GM12878 (cell line): Measurements from ENCODE around the gene TMC4. TPM values are rescaled to one million over a fixed set of nuclear protein-coding genes. Genes with fewer than 3 reads are reported as not detected.

Experiments used
- ATAC-seq: fragments of 200-7000 bp; cut with Tn5 transposase; 3 replicates; pipeline ENCODE4 v1.9.1; 2020; ENCODE audit warnings: mild to moderate bottlenecking, moderate library complexity
- BruUV-seq: library from RNA; stranded (reverse); fragments of 400-500 nt; replicated peaks from 2 replicates; lab custom pipeline; 2021; lab: Mats Ljungman, UMichigan
- CTCF ChIA-PET: fragments of 300-600 bp; sonication (Branson Sonifier 250); formaldehyde crosslinking; extraction: SDS; loops from one replicate; lab custom pipeline; 2021; ENCODE audit warnings: inconsistent platforms; lab: Yijun Ruan, JAX
- POLR2A ChIA-PET: fragments of 350-600 bp; formaldehyde crosslinking; extraction: SDS; loops from one replicate; lab custom pipeline; 2021; ENCODE audit warnings: inconsistent platforms; lab: Charles Lee
- RAD21 ChIA-PET: fragments of 300-600 bp; sonication (Branson Sonifier 250); formaldehyde crosslinking; loops from one replicate; lab custom pipeline; 2023; ENCODE audit warnings: antibody characterized with exemption; ENCODE audit not compliant: unreplicated experiment; lab: Charles Lee
- SMC1A ChIA-PET: fragments of 300-600 bp; sonication (Branson Sonifier 250); formaldehyde crosslinking; loops from one replicate; lab custom pipeline; 2023; ENCODE audit not compliant: unreplicated experiment, uncharacterized antibody; lab: Charles Lee
- DNase-seq: peaks from one replicate; pipeline ENCODE4 v3.0.0-alpha.2; 2011; ENCODE audit warnings: low read depth, low spot score
- FAIRE-seq: peaks from 3 replicates; lab custom pipeline; 2011; peaks lifted over from hg19 to GRCh38; lab: Jason Lieb, UNC
- H2AFZ ChIP-seq: 2 replicates; pipeline ENCODE4 v1.6.0; 2011; ENCODE audit warnings: low read depth, low read length, control low read depth; ENCODE audit not compliant: control insufficient read depth
- H3K27ac ChIP-seq: 2 replicates; pipeline ENCODE4 v1.5.1; 2011; ENCODE audit warnings: control low read depth; ENCODE audit not compliant: control insufficient read depth, insufficient read depth
- H3K27me3 ChIP-seq, 2 experiments: replicated peaks in 1 of 2; 2 replicates each; pipeline versions ENCODE4 v1.6.0 to v1.6.1; 2011; ENCODE audit warnings: low read length in 1 of 2; ENCODE audit not compliant: control insufficient read depth in 2 of 2, insufficient read depth in 2 of 2
- H3K36me3 ChIP-seq, 2 experiments: 2 replicates each; pipeline ENCODE4 v1.5.1; 2011; ENCODE audit warnings: low read length in 1 of 2; ENCODE audit not compliant: control insufficient read depth in 2 of 2, insufficient read depth in 2 of 2
- H3K4me1 ChIP-seq: 2 replicates; pipeline ENCODE4 v1.6.1; 2011; ENCODE audit warnings: mild to moderate bottlenecking, low read length, moderate library complexity, mixed read lengths; ENCODE audit not compliant: control insufficient read depth, insufficient read depth
- H3K4me2 ChIP-seq: 2 replicates; pipeline ENCODE4 v1.6.0; 2011; ENCODE audit warnings: control low read depth; ENCODE audit not compliant: control insufficient read depth, insufficient read depth
- H3K4me3 ChIP-seq: fragments of 200-600 bp; sonication (generic); 2 replicates; pipeline ENCODE4 v1.5.1; 2016
- H3K79me2 ChIP-seq: 2 replicates; pipeline ENCODE4 v1.6.0; 2011; ENCODE audit warnings: low read length; ENCODE audit not compliant: control insufficient read depth, insufficient read depth
- H3K9ac ChIP-seq: 2 replicates; pipeline ENCODE4 v1.8.0; 2011; ENCODE audit warnings: low read length, control low read depth, mixed read lengths; ENCODE audit not compliant: control insufficient read depth, insufficient read depth
- H3K9me3 ChIP-seq: replicated peaks from 3 replicates; pipeline ENCODE4 v1.5.1; 2011; ENCODE audit warnings: mild to moderate bottlenecking, low read length; ENCODE audit not compliant: control insufficient read depth, insufficient read depth
- H4K20me1 ChIP-seq: 2 replicates; pipeline ENCODE4 v1.6.0; 2011; ENCODE audit not compliant: control insufficient read depth, insufficient read depth
- CREM ChIP-seq: IDR thresholded peaks from 2 replicates; pipeline ENCODE4 v1.6.1; 2014; ENCODE audit warnings: antibody characterized with exemption, low read depth
- FOXK2 ChIP-seq: fragments of 450-650 bp; IDR thresholded peaks from 2 replicates; pipeline ENCODE4 v1.6.1; 2017; ENCODE audit warnings: mild to moderate bottlenecking, moderate library complexity
- GABPA ChIP-seq: IDR thresholded peaks from 2 replicates; pipeline ENCODE4 v1.6.1; 2014; ENCODE audit warnings: antibody characterized with exemption, low read depth, mild to moderate bottlenecking, inconsistent platforms
- JUND ChIP-seq: IDR thresholded peaks from 2 replicates; pipeline ENCODE4 v1.6.1; 2012; ENCODE audit warnings: low read depth, mild to moderate bottlenecking, low read length, improper control_type of control experiment, moderate library complexity
- KLF5 ChIP-seq: fragments of 450-650 bp; IDR thresholded peaks from 2 replicates; pipeline ENCODE4 v1.6.1; 2014; ENCODE audit warnings: mild to moderate bottlenecking; ENCODE audit not compliant: partially characterized antibody
- MTA3 ChIP-seq: IDR thresholded peaks from 2 replicates; pipeline ENCODE4 v1.6.1; 2012; ENCODE audit warnings: low read length, inconsistent platforms, borderline replicate concordance
- NFIC ChIP-seq: IDR thresholded peaks from 2 replicates; pipeline ENCODE4 v1.6.1; 2012; ENCODE audit warnings: low read depth, mild to moderate bottlenecking, inconsistent platforms, low read length, moderate library complexity
- NR2C1 ChIP-seq: fragments of 450-650 bp; IDR thresholded peaks from 2 replicates; pipeline ENCODE4 v1.6.1; 2017; ENCODE audit warnings: antibody characterized with exemption, mild to moderate bottlenecking, moderate library complexity
- PAX8 ChIP-seq: fragments of 450-650 bp; IDR thresholded peaks from 2 replicates; pipeline ENCODE4 v1.6.1; 2017; ENCODE audit warnings: mild to moderate bottlenecking, moderate library complexity
- POLR2AphosphoS2 ChIP-seq: IDR thresholded peaks from 2 replicates; pipeline ENCODE4 v1.6.1; 2011; ENCODE audit warnings: low read depth, mild to moderate bottlenecking, low read length, improper control_type of control experiment, moderate library complexity
- SIN3A ChIP-seq: IDR thresholded peaks from 2 replicates; pipeline ENCODE4 v1.6.1; 2012; ENCODE audit warnings: low read depth, low read length, improper control_type of control experiment
- SMC3 ChIP-seq: IDR thresholded peaks from 2 replicates; pipeline ENCODE4 v1.6.1; 2011; ENCODE audit warnings: low read length, improper control_type of control experiment, borderline replicate concordance
- ZSCAN29 ChIP-seq: fragments of 450-650 bp; IDR thresholded peaks from 2 replicates; pipeline ENCODE4 v1.6.1; 2017; ENCODE audit warnings: mild to moderate bottlenecking, moderate library complexity
- WGBS: methylation state at CpG from one replicate; pipeline ENCODE4 v1.1.6; 2016; ENCODE audit warnings: low lambda C conversion rate; ENCODE audit not compliant: insufficient replicate concordance, insufficient coverage; ENCODE audit errors: missing lambda C conversion rate; 5-methylcytosine and 5-hydroxymethylcytosine counted together
- in situ Hi-C: fragments of 300-500 bp; cut with MboI; formaldehyde crosslinking; loops from 9 replicates; pipeline ENCODE4 v1.14.3; 2018; ENCODE audit warnings: mixed read lengths
- intact Hi-C: fragments of 100-400 bp; cut with micrococcal nuclease; formaldehyde crosslinking; loops from one replicate; pipeline ENCODE4 v1.14.2; 2022; ENCODE audit not compliant: unreplicated experiment
- polyA plus RNA-seq, 11 experiments: library from polyadenylated mRNA; depleted of rRNA in 4 of 11; unstranded in 6 of 11; stranded (reverse) in 5 of 11; fragments of >200 nt; fragmentation: Nextera tagmentation in 4 of 11; fragmentation: Illumina TruSeq in 1 of 11; extraction: Ambion mirVana in 4 of 11; extraction: Trizol in 1 of 11; gene quantifications; 1 replicate in 1 of 11; 2 replicates in 10 of 11; pipeline versions ENCODE4 v1.2.1 to v1.2.3, GENCODE V29; 2011 to 2016; ENCODE audit warnings: inconsistent platforms in 2 of 11, missing spikeins in 2 of 11, low read depth in 1 of 11
- total RNA-seq, 4 experiments: library from RNA; depleted of rRNA in 3 of 4; stranded (reverse); fragments of >200 nt in 3 of 4; fragmentation: Illumina TruSeq in 1 of 4; extraction: Trizol in 1 of 4; gene quantifications; 2 replicates each; pipeline versions ENCODE4 v1.2.1 to v1.2.3, GENCODE V29; 2013 to 2021
- TF ChIP-seq, protein P1 (sequence below): fragments of 450-650 bp; formaldehyde crosslinking; IDR thresholded peaks from 2 replicates; pipeline ENCODE4 v1.4.0; 2020; ENCODE audit warnings: mild to moderate bottlenecking, moderate library complexity
- TF ChIP-seq, protein P2 (sequence below): fragments of 150-350 bp; IDR thresholded peaks from 2 replicates; pipeline ENCODE4 v1.6.1; 2016; ENCODE audit warnings: low read depth, low read length
- TF ChIP-seq, protein P3 (sequence below): fragments of 450-650 bp; IDR thresholded peaks from 2 replicates; pipeline ENCODE4 v1.6.1; 2018; ENCODE audit warnings: mild to moderate bottlenecking, low read depth, moderate library complexity; ENCODE audit not compliant: partially characterized antibody

The TMC4 gene
- total and polyA plus RNA-seq, 10 of the 15 experiments (the other 5 are each of a cell fraction or from before 2014, with no cell fraction given) = 0.33 to 0.83 (median 0.74) TPM; not detected in 7

DNA sequence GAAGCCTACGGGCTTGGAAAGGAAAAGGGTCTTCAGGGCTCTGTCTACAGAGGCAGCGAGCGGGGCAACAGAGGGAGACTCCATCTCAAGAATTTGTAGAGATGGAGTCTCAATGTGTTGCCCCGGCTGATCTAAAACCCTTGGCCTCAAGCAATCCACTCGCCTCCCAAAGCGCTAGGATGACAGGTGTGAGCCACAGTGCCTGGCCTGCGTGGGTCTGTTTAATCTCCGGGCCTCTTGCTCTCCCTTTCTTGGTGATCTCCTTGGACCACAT is 35.8 kb upstream of the TMC4 start:
- RAD21 ChIA-PET = interaction anchor here (1.5 kb wide), 1 partner anchor 20 kb away, joined by 4 read pairs; no protein-coding TSS in a partner anchor
- in situ Hi-C loops = no loop called here
- 55% methylated on average over 8 of the region's 8 CpGs for WGBS

More for the DNA sequence above, 35.8 kb upstream of the TMC4 start:
- H3K79me2 ChIP-seq = peaks cover 29% of the 10 kb centered on the region
- ChIA-PET CTCF (no interaction called here), POLR2A (interaction anchor here (0.5 to 2.2 kb wide), 3 partner anchors 17 to 1305 kb away, joined by 3 to 12 read pairs (median 3); partner anchors contain the start of genes MBOAT7 and TSEN34), SMC1A (interaction anchor here (1.0 to 1.2 kb wide), 2 partner anchors 12 to 14 kb away, joined by 3 to 4 read pairs; no protein-coding TSS in a partner anchor)
- no peak overlapping the region for H2AFZ ChIP-seq
- TF ChIP-seq FOXK2 = no peak
- no peak for TF ChIP-seq GABPA
- TF ChIP-seq, protein P1, sequence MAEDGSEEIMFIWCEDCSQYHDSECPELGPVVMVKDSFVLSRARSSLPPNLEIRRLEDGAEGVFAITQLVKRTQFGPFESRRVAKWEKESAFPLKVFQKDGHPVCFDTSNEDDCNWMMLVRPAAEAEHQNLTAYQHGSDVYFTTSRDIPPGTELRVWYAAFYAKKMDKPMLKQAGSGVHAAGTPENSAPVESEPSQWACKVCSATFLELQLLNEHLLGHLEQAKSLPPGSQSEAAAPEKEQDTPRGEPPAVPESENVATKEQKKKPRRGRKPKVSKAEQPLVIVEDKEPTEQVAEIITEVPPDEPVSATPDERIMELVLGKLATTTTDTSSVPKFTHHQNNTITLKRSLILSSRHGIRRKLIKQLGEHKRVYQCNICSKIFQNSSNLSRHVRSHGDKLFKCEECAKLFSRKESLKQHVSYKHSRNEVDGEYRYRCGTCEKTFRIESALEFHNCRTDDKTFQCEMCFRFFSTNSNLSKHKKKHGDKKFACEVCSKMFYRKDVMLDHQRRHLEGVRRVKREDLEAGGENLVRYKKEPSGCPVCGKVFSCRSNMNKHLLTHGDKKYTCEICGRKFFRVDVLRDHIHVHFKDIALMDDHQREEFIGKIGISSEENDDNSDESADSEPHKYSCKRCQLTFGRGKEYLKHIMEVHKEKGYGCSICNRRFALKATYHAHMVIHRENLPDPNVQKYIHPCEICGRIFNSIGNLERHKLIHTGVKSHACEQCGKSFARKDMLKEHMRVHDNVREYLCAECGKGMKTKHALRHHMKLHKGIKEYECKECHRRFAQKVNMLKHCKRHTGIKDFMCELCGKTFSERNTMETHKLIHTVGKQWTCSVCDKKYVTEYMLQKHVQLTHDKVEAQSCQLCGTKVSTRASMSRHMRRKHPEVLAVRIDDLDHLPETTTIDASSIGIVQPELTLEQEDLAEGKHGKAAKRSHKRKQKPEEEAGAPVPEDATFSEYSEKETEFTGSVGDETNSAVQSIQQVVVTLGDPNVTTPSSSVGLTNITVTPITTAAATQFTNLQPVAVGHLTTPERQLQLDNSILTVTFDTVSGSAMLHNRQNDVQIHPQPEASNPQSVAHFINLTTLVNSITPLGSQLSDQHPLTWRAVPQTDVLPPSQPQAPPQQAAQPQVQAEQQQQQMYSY (CRISPR knock-in tag) = no peak
- TF ChIP-seq SIN3A = no peak
- TF ChIP-seq KLF5 = no peak
- no peak for TF ChIP-seq NFIC
- TF ChIP-seq SMC3 = no peak
- no peak for TF ChIP-seq JUND
- TF ChIP-seq MTA3 = no peak
- TF ChIP-seq CREM = no peak
- TF ChIP-seq, protein P2, sequence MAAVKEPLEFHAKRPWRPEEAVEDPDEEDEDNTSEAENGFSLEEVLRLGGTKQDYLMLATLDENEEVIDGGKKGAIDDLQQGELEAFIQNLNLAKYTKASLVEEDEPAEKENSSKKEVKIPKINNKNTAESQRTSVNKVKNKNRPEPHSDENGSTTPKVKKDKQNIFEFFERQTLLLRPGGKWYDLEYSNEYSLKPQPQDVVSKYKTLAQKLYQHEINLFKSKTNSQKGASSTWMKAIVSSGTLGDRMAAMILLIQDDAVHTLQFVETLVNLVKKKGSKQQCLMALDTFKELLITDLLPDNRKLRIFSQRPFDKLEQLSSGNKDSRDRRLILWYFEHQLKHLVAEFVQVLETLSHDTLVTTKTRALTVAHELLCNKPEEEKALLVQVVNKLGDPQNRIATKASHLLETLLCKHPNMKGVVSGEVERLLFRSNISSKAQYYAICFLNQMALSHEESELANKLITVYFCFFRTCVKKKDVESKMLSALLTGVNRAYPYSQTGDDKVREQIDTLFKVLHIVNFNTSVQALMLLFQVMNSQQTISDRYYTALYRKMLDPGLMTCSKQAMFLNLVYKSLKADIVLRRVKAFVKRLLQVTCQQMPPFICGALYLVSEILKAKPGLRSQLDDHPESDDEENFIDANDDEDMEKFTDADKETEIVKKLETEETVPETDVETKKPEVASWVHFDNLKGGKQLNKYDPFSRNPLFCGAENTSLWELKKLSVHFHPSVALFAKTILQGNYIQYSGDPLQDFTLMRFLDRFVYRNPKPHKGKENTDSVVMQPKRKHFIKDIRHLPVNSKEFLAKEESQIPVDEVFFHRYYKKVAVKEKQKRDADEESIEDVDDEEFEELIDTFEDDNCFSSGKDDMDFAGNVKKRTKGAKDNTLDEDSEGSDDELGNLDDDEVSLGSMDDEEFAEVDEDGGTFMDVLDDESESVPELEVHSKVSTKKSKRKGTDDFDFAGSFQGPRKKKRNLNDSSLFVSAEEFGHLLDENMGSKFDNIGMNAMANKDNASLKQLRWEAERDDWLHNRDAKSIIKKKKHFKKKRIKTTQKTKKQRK = no peak
- TF ChIP-seq ZSCAN29 = no peak
- TF ChIP-seq, protein P3, sequence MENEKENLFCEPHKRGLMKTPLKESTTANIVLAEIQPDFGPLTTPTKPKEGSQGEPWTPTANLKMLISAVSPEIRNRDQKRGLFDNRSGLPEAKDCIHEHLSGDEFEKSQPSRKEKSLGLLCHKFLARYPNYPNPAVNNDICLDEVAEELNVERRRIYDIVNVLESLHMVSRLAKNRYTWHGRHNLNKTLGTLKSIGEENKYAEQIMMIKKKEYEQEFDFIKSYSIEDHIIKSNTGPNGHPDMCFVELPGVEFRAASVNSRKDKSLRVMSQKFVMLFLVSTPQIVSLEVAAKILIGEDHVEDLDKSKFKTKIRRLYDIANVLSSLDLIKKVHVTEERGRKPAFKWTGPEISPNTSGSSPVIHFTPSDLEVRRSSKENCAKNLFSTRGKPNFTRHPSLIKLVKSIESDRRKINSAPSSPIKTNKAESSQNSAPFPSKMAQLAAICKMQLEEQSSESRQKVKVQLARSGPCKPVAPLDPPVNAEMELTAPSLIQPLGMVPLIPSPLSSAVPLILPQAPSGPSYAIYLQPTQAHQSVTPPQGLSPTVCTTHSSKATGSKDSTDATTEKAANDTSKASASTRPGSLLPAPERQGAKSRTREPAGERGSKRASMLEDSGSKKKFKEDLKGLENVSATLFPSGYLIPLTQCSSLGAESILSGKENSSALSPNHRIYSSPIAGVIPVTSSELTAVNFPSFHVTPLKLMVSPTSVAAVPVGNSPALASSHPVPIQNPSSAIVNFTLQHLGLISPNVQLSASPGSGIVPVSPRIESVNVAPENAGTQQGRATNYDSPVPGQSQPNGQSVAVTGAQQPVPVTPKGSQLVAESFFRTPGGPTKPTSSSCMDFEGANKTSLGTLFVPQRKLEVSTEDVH = no peak
- no peak for TF ChIP-seq POLR2AphosphoS2
- no peak for TF ChIP-seq NR2C1
- no peak for TF ChIP-seq PAX8
- H4K20me1 ChIP-seq = peaks cover 12% of the 10 kb centered on the region
- H3K9ac ChIP-seq = no peak overlapping the region
- intact Hi-C loops = no loop called here
- peak; percentile 3 for ATAC-seq
- H3K9me3 ChIP-seq = no peaks in the 10 kb centered on the region
- H3K27me3 ChIP-seq = no peaks in the 10 kb centered on the region
- BruUV-seq = no TSS peak
- no peak overlapping the region for H3K4me3 ChIP-seq
- 0 out of 2 replicates have a peak overlapping the region, but pooled peaks have one; percentile 2 for H3K4me2 ChIP-seq
- peaks cover 19 to 22% of the 10 kb centered on the region in 2 experiments for H3K36me3 ChIP-seq
- H3K27ac ChIP-seq = peak overlapping the region; percentile 10; the same call in 1 of the 2 replicates
- peaks cover 58% of the 10 kb centered on the region for H3K4me1 ChIP-seq
- no peak for DNase-seq
- no peak for FAIRE-seq
